Measurements from ENCODE around the gene ACER3. TPM values are rescaled to one million over a fixed set of nuclear protein-coding genes. Genes with fewer than 3 reads are reported as not detected.

The ACER3 gene
- total RNA-seq (2022; extraction: Qiagen RNA extraction): 13.6 to 20.8 TPM (median 18.7 TPM) in 5 replicates

GRCh38 chr11:76860539-76861475, at the start of gene ACER3:
Gene ACER3, plus strand, starts transcription at chr11:76860918. Its CDS starts 59 bp downstream, at chr11:76860977.

GRCh38 chr11:77066229-77067042, 205.7 kb downstream of the ACER3 start, which contains the start of gene CAPN5:
Gene CAPN5, plus strand, starts transcription at chr11:77066971. Its CDS starts 17,916 bp downstream, at chr11:77084887.

Other genes starting within 250 kb of the ACER3 start
- 0.13 to 0.16 TPM (median 0.15 TPM) in 5 replicates for gene LRRC32, start 190.2 kb upstream of the ACER3 start, total RNA-seq (2022; extraction: Qiagen RNA extraction)
- 140 to 201 TPM (median 195 TPM) in 5 replicates for gene TSKU, start 77.6 kb upstream of the ACER3 start, total RNA-seq (2022; extraction: Qiagen RNA extraction)
- 0.07 to 0.23 TPM (median 0.17 TPM) in 5 replicates for gene B3GNT6, start 173.5 kb downstream of the ACER3 start, total RNA-seq (2022; extraction: Qiagen RNA extraction)
- gene CAPN5, start 206.1 kb downstream of the ACER3 start, total RNA-seq (2022; extraction: Qiagen RNA extraction): 6.8 to 9.8 TPM (median 8.6 TPM) in 5 replicates
- not detected in 5 replicates for gene OMP, start 241.9 kb downstream of the ACER3 start, total RNA-seq (2022; extraction: Qiagen RNA extraction)

All from A549 treated with CORT108297 at 1 μM for 4 hours (cell line).